HepG2 (cell line): ENCODE measurements around the gene UBE2L6. TPM values are rescaled to one million over a fixed set of nuclear protein-coding genes. Genes with fewer than 3 reads are reported as not detected.

ENCODE experiments used
- ASH2L ChIP-seq: fragments of 300-600, 200-600 bp; sonication (generic); IDR thresholded peaks from 2 replicates; pipeline ENCODE4 v1.7.0; 2017; ENCODE audit warnings: low read depth, mild to moderate bottlenecking, moderate library complexity, mixed read lengths, low read length; ENCODE audit not compliant: insufficient read length
- FOXC1 ChIP-seq: sonication (generic); formaldehyde crosslinking; IDR thresholded peaks from 2 replicates; pipeline ENCODE4 v1.8.0; 2022; ENCODE audit warnings: mild to moderate bottlenecking, missing genetic modification reagents, borderline replicate concordance
- FOXP4 ChIP-seq: sonication (generic); formaldehyde crosslinking; IDR thresholded peaks from 2 replicates; pipeline ENCODE4 v1.4.0; 2020; ENCODE audit warnings: missing genetic modification reagents
- IRF2 ChIP-seq: IDR thresholded peaks from 2 replicates; pipeline ENCODE4 v1.6.1; 2018; ENCODE audit warnings: missing genetic modification reagents, missing compliant biosample characterization
- NONO ChIP-seq, 2 experiments: fragments of 450-650 bp in 1 of 2; sonication (generic) in 1 of 2; formaldehyde crosslinking in 1 of 2; IDR thresholded peaks in 1 of 2; conservative IDR thresholded peaks in 1 of 2; 2 replicates each; pipeline versions ENCODE4 v1.6.1 to v1.8.0; 2017 to 2022; ENCODE audit warnings: mild to moderate bottlenecking in 1 of 2, missing genetic modification reagents in 1 of 2, moderate library complexity in 1 of 2
- PAXIP1 ChIP-seq: sonication (generic); formaldehyde crosslinking; conservative IDR thresholded peaks from 2 replicates; pipeline ENCODE4 v1.4.0; 2020; ENCODE audit warnings: mild to moderate bottlenecking, missing genetic modification reagents, moderate library complexity
- PLSCR1 ChIP-seq: sonication (generic); formaldehyde crosslinking; IDR thresholded peaks from 2 replicates; pipeline ENCODE4 v1.5.0; 2020; ENCODE audit warnings: missing genetic modification reagents, mild to moderate bottlenecking, borderline replicate concordance
- POLR2AphosphoS5 ChIP-seq: IDR thresholded peaks from 2 replicates; pipeline ENCODE4 v1.6.1; 2012; ENCODE audit warnings: low read depth, low read length
- RARA ChIP-seq: IDR thresholded peaks from 2 replicates; pipeline ENCODE4 v1.6.1; 2016; ENCODE audit warnings: missing genetic modification reagents, missing compliant biosample characterization
- RBM39 ChIP-seq: fragments of 200-400 bp; formaldehyde crosslinking; IDR thresholded peaks from one replicate; pipeline ENCODE4 v1.6.1; 2018; ENCODE audit warnings: antibody characterized with exemption, mild to moderate bottlenecking, low read depth, low read length; ENCODE audit not compliant: poor library complexity, severe bottlenecking
- SIN3A ChIP-seq: IDR thresholded peaks from 2 replicates; pipeline ENCODE4 v1.6.1; 2011; ENCODE audit warnings: low read depth, mild to moderate bottlenecking, control low read depth, low read length, borderline replicate concordance
- SIX1 ChIP-seq: sonication (generic); formaldehyde crosslinking; IDR thresholded peaks from 2 replicates; pipeline ENCODE4 v1.4.0; 2020; ENCODE audit warnings: missing genetic modification reagents, borderline replicate concordance
- TBP ChIP-seq: sonication (generic); formaldehyde crosslinking; IDR thresholded peaks from 2 replicates; pipeline ENCODE4 v1.5.0; 2020; ENCODE audit warnings: missing genetic modification reagents
- ZNF350 ChIP-seq: sonication (generic); formaldehyde crosslinking; IDR thresholded peaks from 2 replicates; pipeline ENCODE4 v1.4.0; 2020; ENCODE audit warnings: mild to moderate bottlenecking, low read depth, missing genetic modification reagents, borderline replicate concordance
- ZNF572 ChIP-seq: sonication (generic); formaldehyde crosslinking; IDR thresholded peaks from 2 replicates; pipeline ENCODE4 v1.5.1; 2020; ENCODE audit warnings: mild to moderate bottlenecking, missing genetic modification reagents
- ZNF670 ChIP-seq: sonication (generic); formaldehyde crosslinking; IDR thresholded peaks from 2 replicates; pipeline ENCODE4 v1.8.0; 2022; ENCODE audit warnings: mild to moderate bottlenecking, missing genetic modification reagents, borderline replicate concordance
- ZNF746 ChIP-seq: sonication (generic); formaldehyde crosslinking; IDR thresholded peaks from 2 replicates; pipeline ENCODE4 v1.8.0; 2022; ENCODE audit warnings: mild to moderate bottlenecking, missing genetic modification reagents
- ZNF761 ChIP-seq: sonication (generic); formaldehyde crosslinking; conservative IDR thresholded peaks from 2 replicates; pipeline ENCODE4 v1.4.0; 2020; ENCODE audit warnings: mild to moderate bottlenecking, missing genetic modification reagents
- ZNF766 ChIP-seq: sonication (generic); formaldehyde crosslinking; IDR thresholded peaks from 2 replicates; pipeline ENCODE4 v1.5.0; 2020; ENCODE audit warnings: missing genetic modification reagents, borderline replicate concordance
- polyA plus RNA-seq, 8 experiments: library from polyadenylated mRNA; depleted of rRNA in 3 of 8; stranded (reverse) in 7 of 8; unstranded in 1 of 8; fragments of >200 nt; fragmentation: Illumina TruSeq in 4 of 8; extraction: Trizol in 4 of 8; gene quantifications; 2 replicates each; pipeline versions ENCODE4 v1.2.1 to v1.2.3, GENCODE V29; 2011 to 2016; ENCODE audit warnings: low read depth in 4 of 8, missing spikeins in 1 of 8, mixed read lengths in 1 of 8; ENCODE audit not compliant: insufficient read depth in 1 of 8
- total RNA-seq, 5 experiments: library from RNA; depleted of rRNA; stranded (reverse); fragments of >200 nt; fragmentation: Illumina TruSeq; extraction: Trizol; gene quantifications; 2 replicates each; pipeline ENCODE4 v1.2.3, GENCODE V29; 2016; ENCODE audit warnings: low read depth in 1 of 5

Gene UBE2L6
- total and polyA plus RNA-seq, 2 of the 13 experiments (the other 11 are each of a cell fraction or from before 2014, with no cell fraction given): 30.3 to 30.4 TPM

GRCh38 chr11:57514538-57515331 lies 52.7 kb downstream of the UBE2L6 start (continued):
- TF ChIP-seq PAXIP1 (CRISPR knock-in tag) (peak; percentile 81), FOXC1 (peak; percentile 53; the same call in 1 of the 2 replicates), POLR2AphosphoS5 (peak; percentile 81), IRF2 (CRISPR knock-in tag) (no peak), ZNF761 (CRISPR knock-in tag) (no peak), RARA (CRISPR knock-in tag) (peak; percentile 52), NONO (IDR thresholded peaks at IDR 0.05) (no peak), NONO (CRISPR knock-in tag; conservative IDR thresholded peaks at IDR 0.05) (peak; percentile 65), FOXP4 (CRISPR knock-in tag) (peak; percentile 63; the same call in 1 of the 2 replicates), ZNF572 (CRISPR knock-in tag) (peak; percentile 73; the same call in 1 of the 2 replicates), TBP (CRISPR knock-in tag) (no peak), ZNF746 (peak; percentile 98), RBM39 (peak; percentile 18), SIN3A (0 out of 2 replicates have a peak, but pooled peaks have one; percentile 65), ZNF670 (no peak), ASH2L (peak; percentile 60), SIX1 (0 out of 2 replicates have a peak, but pooled peaks have one; percentile 23), PLSCR1 (CRISPR knock-in tag) (no peak), ZNF766 (CRISPR knock-in tag) (peak; percentile 47; the same call in 1 of the 2 replicates), ZNF350 (CRISPR knock-in tag) (no peak)
